A673 (cell line): ENCODE measurements around the gene CHCHD6. TPM values are rescaled to one million over a fixed set of nuclear protein-coding genes. Genes with fewer than 3 reads are reported as not detected.
A peak's percentile ranks its signal among the peaks of the same experiment; 100 is the strongest.

ENCODE experiments used
- BruUV-seq: library from RNA; stranded (reverse); fragments of 400-500 nt; replicated peaks from 2 replicates; lab custom pipeline; 2021; lab: Mats Ljungman, UMichigan
- CTCF ChIA-PET: fragments of 300-600 bp; sonication (Branson Sonifier 250); formaldehyde crosslinking; loops from one replicate; lab custom pipeline; 2022; ENCODE audit warnings: antibody characterized with exemption; lab: Charles Lee
- POLR2A ChIA-PET: fragments of 300-600 bp; sonication (Branson Sonifier 250); formaldehyde crosslinking; loops from one replicate; lab custom pipeline; 2022; ENCODE audit warnings: antibody characterized with exemption; ENCODE audit not compliant: low non-redundant PET; lab: Charles Lee
- DNase-seq: peaks from one replicate; pipeline ENCODE4 v3.0.0-alpha.2; 2015; ENCODE audit warnings: low spot score
- H3K27ac ChIP-seq: fragments of 200-600 bp; sonication (generic); 2 replicates; pipeline ENCODE4 v1.5.1; 2016; ENCODE audit warnings: mixed run types, low read depth, mild to moderate bottlenecking, mixed read lengths, antibody characterized with exemption, low read length; ENCODE audit not compliant: poor library complexity, severe bottlenecking
- H3K27me3 ChIP-seq: fragments of 200-600 bp; sonication (generic); replicated peaks from 2 replicates; pipeline ENCODE4 v1.6.1; 2017; ENCODE audit warnings: mixed run types, low read depth, mild to moderate bottlenecking, mixed read lengths, antibody characterized with exemption, low read length; ENCODE audit not compliant: insufficient read depth, poor library complexity
- H3K36me3 ChIP-seq: fragments of 200-600 bp; sonication (generic); 2 replicates; pipeline ENCODE4 v1.6.1; 2016; ENCODE audit warnings: mixed run types, mild to moderate bottlenecking, mixed read lengths, antibody characterized with exemption, low read length; ENCODE audit not compliant: insufficient read depth, poor library complexity, severe bottlenecking
- H3K4me1 ChIP-seq: fragments of 200-600 bp; sonication (generic); 2 replicates; pipeline ENCODE4 v1.6.1; 2017; ENCODE audit warnings: mixed run types, mild to moderate bottlenecking, mixed read lengths, antibody characterized with exemption, low read length; ENCODE audit not compliant: insufficient read depth, poor library complexity, severe bottlenecking
- H3K4me3 ChIP-seq: fragments of 200-600 bp; sonication (generic); 2 replicates; pipeline ENCODE4 v1.5.1; 2016; ENCODE audit warnings: low read depth, mixed run types, mild to moderate bottlenecking, mixed read lengths, low read length; ENCODE audit not compliant: poor library complexity, severe bottlenecking
- H3K9me3 ChIP-seq: fragments of 200-600 bp; sonication (generic); 2 replicates; pipeline ENCODE4 v1.6.1; 2016; ENCODE audit warnings: mixed run types, low read depth, mild to moderate bottlenecking, mixed read lengths, antibody characterized with exemption, low read length; ENCODE audit not compliant: poor library complexity, severe bottlenecking
- CTCF ChIP-seq: fragments of 300-800, 200-600 bp; sonication (generic); conservative IDR thresholded peaks from 2 replicates; pipeline ENCODE4 v1.5.1; 2017; ENCODE audit warnings: low read depth, mild to moderate bottlenecking, antibody characterized with exemption, low read length, moderate library complexity, mixed read lengths
- EZH2 ChIP-seq: fragments of 200-600 bp; sonication (generic); IDR thresholded peaks from 2 replicates; pipeline ENCODE4 v1.6.1; 2017; ENCODE audit warnings: borderline replicate concordance, low read depth, mild to moderate bottlenecking, mixed read lengths, antibody characterized with exemption, low read length; ENCODE audit not compliant: poor library complexity, severe bottlenecking
- intact Hi-C: fragments of 100-400 bp; cut with micrococcal nuclease; formaldehyde crosslinking; loops from one replicate; pipeline ENCODE4 v1.10.0; 2022; ENCODE audit not compliant: unreplicated experiment
- total RNA-seq: library from RNA; stranded (reverse); gene quantifications from 2 replicates; pipeline ENCODE4 v1.2.3, GENCODE V29; 2021

CHCHD6 gene
- total RNA-seq, 1 experiment from 2014 or later, result 23.3 TPM

- TF ChIP-seq CTCF, result no peak
- TF ChIP-seq EZH2, result no peak
These were observed 7.3 kb upstream of the CHCHD6 start for GRCh38 chr3:126696701-126697267.

DNA sequence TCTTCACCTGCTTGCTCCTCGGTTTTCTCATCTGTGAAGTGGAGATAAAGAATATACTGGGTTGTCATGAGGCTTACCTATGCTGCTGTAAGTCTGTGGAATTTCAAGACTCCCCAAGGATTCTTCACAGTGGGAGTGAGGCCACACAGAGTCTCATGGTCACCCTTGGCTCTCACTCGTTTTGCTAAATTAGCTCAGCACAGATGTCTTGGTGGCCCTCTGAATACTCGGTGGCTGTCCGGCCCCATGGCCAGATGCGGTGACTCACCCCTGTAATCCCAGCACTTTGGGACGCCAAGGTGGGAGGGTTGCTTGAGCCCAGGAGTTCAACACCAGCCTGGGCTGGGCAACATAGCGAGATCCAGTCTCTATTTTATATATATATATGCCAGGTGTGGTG lies 5.0 kb upstream of the CHCHD6 start:
- no peaks in the 10 kb centered on the region for H3K4me1 ChIP-seq
- CTCF ChIA-PET, result no interaction called here
- H3K4me3 ChIP-seq, result no peak overlapping the region
- no peaks in the 10 kb centered on the region for H3K9me3 ChIP-seq
- POLR2A ChIA-PET, result no interaction called here
- no peaks in the 10 kb centered on the region for H3K36me3 ChIP-seq
- intact Hi-C loops, result no loop called here
- TF ChIP-seq CTCF, result no peak
- no peak for TF ChIP-seq EZH2
- no TSS peak for BruUV-seq
- DNase-seq, result no peak
- H3K27me3 ChIP-seq, result peaks cover 12% of the 10 kb centered on the region
- no peak overlapping the region for H3K27ac ChIP-seq

More at GRCh38 chr3:126696701-126697267, 7.3 kb upstream of the CHCHD6 start:
- intact Hi-C loops, result no loop called here
- no peaks in the 10 kb centered on the region for H3K36me3 ChIP-seq
- no peaks in the 10 kb centered on the region for H3K9me3 ChIP-seq
- H3K4me3 ChIP-seq, result no peak overlapping the region
- H3K4me1 ChIP-seq, result no peaks in the 10 kb centered on the region
- peaks cover 16% of the 10 kb centered on the region for H3K27me3 ChIP-seq
- ChIA-PET CTCF (no interaction called here), POLR2A (no interaction called here)
- DNase-seq, result no peak
- BruUV-seq, result no TSS peak
- H3K27ac ChIP-seq, result no peak overlapping the region

DNA sequence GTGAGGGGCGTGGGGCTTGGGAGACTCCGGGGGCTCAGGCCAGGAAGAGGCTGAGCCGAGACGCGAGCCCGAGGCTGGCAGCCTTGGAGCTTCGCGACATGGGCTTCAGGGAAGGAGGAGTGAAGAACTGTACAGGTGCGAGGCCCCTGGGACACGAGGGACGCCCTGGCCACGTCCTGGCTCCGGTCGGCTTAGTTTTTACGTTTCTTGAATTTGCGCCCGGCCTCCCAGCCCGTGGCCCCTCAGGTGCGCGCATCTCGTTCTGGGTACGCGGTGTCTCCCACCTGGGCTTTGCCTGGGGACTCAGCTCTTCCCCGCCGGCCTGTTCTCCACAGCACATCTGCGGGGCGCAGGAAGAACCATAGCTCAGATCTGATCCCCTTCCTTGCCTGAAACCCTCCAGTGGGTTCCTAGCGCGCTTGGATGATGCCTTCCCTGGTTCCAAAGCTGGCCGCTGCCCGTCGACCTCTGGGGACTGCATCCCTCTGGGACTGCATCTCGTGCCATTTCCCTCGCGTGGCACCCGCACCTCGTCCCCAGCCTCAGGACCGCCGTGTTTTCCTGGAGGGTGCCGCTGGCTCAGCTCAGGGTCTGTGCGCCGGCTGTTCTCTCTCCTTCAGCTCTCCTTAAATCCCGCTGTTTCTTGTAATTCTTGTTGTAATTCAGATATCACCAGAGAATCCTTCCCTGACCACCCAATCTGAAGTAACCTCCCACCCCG lies 614 bp downstream of the CHCHD6 start:
- H3K27ac ChIP-seq, result peak overlapping the region; percentile 67
- intact Hi-C loops, result no loop called here
- CTCF ChIA-PET, result no interaction called here
- TF ChIP-seq EZH2 (no peak), CTCF (no peak)
- BruUV-seq, result no TSS peak
- H3K4me3 ChIP-seq, result peak overlapping the region; percentile 87
- H3K36me3 ChIP-seq, result no peaks in the 10 kb centered on the region
- peaks cover 2% of the 10 kb centered on the region for H3K9me3 ChIP-seq
- H3K27me3 ChIP-seq, result no peaks in the 10 kb centered on the region
- peaks cover 6% of the 10 kb centered on the region for H3K4me1 ChIP-seq
- POLR2A ChIA-PET, result interaction anchor here (0.7 kb wide), 1 partner anchor 105 kb away, joined by 3 read pairs; no protein-coding TSS in a partner anchor
- peak; percentile 20 for DNase-seq
